HEK293T (cell line): ENCODE results near the gene C3orf85.

Source experiments
- ARNT ChIP-seq: fragments of 450-650 bp; IDR thresholded peaks from 2 replicates; pipeline ENCODE4 v1.6.1; 2017; ENCODE audit warnings: mild to moderate bottlenecking
- BHLHE40 ChIP-seq: fragments of 450-650 bp; IDR thresholded peaks from 2 replicates; pipeline ENCODE4 v1.6.1; 2016; ENCODE audit warnings: mild to moderate bottlenecking, moderate library complexity, borderline replicate concordance
- ELF4 ChIP-seq: fragments of 450-650 bp; IDR thresholded peaks from 2 replicates; pipeline ENCODE4 v1.6.1; 2017; ENCODE audit warnings: antibody characterized with exemption
- FOXA1 ChIP-seq: fragments of 450-650 bp; IDR thresholded peaks from 2 replicates; pipeline ENCODE4 v1.6.1; 2016; ENCODE audit warnings: mild to moderate bottlenecking
- FOXK2 ChIP-seq: fragments of 450-650 bp; IDR thresholded peaks from 2 replicates; pipeline ENCODE4 v1.6.1; 2016; ENCODE audit warnings: mild to moderate bottlenecking
- FOXM1 ChIP-seq: fragments of 450-650 bp; IDR thresholded peaks from 2 replicates; pipeline ENCODE4 v1.6.1; 2017; ENCODE audit warnings: mild to moderate bottlenecking, borderline replicate concordance
- HDGF ChIP-seq: fragments of 450-650 bp; IDR thresholded peaks from 2 replicates; pipeline ENCODE4 v1.6.1; 2017; ENCODE audit warnings: antibody characterized with exemption, borderline replicate concordance
- L3MBTL2 ChIP-seq: fragments of 450-650 bp; conservative IDR thresholded peaks from 2 replicates; pipeline ENCODE4 v1.6.1; 2016; ENCODE audit warnings: mild to moderate bottlenecking
- NFRKB ChIP-seq: fragments of 450-650 bp; IDR thresholded peaks from 2 replicates; pipeline ENCODE4 v1.6.1; 2016; ENCODE audit warnings: mild to moderate bottlenecking, moderate library complexity
- SP1 ChIP-seq: fragments of 450-650 bp; IDR thresholded peaks from 2 replicates; pipeline ENCODE4 v1.6.1; 2017
- SUZ12 ChIP-seq: fragments of 450-650 bp; IDR thresholded peaks from 2 replicates; pipeline ENCODE4 v1.6.1; 2016; ENCODE audit warnings: mild to moderate bottlenecking
- ZNF384 ChIP-seq: fragments of 450-650 bp; IDR thresholded peaks from 2 replicates; pipeline ENCODE4 v1.6.1; 2016
- TF ChIP-seq, protein P1 (sequence below): fragments of 450-650 bp; IDR thresholded peaks from 2 replicates; pipeline ENCODE4 v1.6.1; 2016

DNA sequence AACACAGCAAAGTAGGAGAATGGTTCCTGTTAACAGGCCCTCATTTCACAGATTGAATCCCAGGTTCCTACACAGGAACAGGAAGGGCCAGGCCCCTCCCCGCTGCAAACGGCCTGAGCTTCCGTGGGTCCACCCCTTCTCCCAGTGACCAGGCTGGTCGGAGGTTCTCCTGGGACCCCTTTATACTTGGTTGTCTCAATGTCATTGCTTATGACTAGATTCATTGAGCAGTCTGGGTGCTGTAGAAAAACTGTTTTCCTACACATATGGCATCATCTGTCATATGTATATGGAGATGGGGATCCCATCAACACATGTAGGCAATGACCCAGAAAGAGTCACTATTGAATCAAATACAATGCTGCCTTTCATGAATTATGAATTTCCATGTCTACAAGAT, 3.8 kb downstream of the C3orf85 start:
- TF ChIP-seq SP1, result no peak
- no peak for TF ChIP-seq FOXA1
- TF ChIP-seq FOXK2, result no peak
- TF ChIP-seq, protein P1, sequence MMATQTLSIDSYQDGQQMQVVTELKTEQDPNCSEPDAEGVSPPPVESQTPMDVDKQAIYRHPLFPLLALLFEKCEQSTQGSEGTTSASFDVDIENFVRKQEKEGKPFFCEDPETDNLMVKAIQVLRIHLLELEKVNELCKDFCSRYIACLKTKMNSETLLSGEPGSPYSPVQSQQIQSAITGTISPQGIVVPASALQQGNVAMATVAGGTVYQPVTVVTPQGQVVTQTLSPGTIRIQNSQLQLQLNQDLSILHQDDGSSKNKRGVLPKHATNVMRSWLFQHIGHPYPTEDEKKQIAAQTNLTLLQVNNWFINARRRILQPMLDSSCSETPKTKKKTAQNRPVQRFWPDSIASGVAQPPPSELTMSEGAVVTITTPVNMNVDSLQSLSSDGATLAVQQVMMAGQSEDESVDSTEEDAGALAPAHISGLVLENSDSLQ, result no peak
- no peak for TF ChIP-seq BHLHE40
- no peak for TF ChIP-seq FOXM1
- TF ChIP-seq SUZ12, result no peak
- no peak for TF ChIP-seq NFRKB
- TF ChIP-seq HDGF, result no peak
- TF ChIP-seq ARNT, result no peak
- TF ChIP-seq ELF4, result no peak
- TF ChIP-seq L3MBTL2, result no peak
- TF ChIP-seq ZNF384, result no peak
